ENCODE measurements around the gene NHERF1.

NHERF1 gene

DNA sequence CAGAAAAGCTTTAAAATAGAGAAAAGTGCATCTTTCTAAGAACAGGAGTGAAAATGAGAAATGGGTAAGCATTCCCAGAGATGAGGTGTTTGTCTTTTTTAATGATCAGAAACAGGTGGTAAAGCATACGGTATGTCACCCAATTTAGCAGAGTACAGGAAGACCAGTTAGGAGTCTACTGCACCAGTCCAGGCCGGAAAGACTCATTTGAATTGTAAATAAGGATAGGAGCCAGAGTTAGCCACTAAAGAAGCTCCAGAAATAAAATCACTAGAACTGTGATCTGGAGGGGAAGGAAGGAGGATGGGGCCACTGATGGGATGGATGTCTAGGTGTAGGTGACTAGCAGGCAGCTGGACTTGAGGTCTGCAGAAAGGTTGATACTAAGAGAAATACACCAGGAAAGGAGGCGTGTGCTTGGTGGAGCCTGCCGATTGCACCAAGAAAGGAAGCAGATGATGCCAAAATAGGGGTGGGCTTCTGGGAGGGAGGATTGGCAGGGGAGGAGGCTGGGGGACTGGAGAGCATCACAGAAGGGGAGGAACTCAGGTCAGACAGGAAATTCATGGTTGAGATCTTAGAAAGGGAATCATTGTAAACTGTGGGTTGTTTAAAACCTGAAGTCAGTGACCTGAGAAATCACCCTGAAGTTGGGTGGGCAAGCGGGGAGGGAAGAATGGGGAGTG, 35.8 kb downstream of the NHERF1 start:
- no peak for FAIRE-seq

DNA sequence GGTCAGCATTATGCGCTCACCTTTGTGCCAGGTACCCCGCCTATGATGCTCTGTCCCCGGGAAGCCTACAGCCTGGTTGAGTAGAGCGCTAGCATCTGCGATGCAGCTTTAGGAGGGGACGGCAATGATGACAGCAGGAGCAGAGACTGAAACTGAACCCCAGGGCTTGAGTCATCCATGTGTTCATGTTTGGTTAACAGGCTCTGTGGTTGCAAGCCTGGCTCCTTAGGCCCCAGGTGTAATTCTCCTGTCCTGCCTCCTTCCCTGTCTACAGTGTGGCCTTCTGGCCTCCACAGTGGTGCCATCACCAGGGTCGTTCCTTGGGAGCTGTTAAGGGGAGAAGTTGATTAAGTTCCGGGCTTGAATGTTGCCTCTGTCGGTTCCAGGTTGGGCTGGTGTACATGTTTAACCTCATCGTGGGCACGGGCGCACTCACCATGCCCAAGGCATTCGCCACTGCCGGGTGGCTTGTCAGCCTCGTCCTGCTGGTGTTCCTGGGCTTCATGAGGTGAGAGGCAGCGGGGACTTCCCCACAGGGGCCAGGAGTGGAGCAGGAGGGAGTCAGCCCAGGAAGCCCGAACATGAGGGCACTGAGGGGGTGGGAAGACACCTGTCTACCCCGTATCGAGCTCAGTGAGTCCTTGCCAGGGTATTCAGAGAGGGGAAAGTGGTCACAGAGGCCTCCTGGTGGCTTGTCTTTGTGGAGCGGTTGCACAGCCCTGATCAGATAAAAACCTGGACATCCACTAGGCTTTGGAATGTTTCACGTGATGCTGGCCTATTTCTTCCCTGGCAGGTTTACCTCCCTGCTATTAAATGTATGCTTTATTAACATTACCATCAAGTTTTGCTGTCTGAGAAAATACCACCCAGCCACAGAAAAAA, 36.9 kb downstream of the NHERF1 start:
- DNase-seq (ENCODE audit: low spot score) (no peak), FAIRE-seq (peak; percentile 76)

More for the DNA sequence above, 35.8 kb downstream of the NHERF1 start:
- DNase-seq (ENCODE audit: low spot score): no peak

DNA sequence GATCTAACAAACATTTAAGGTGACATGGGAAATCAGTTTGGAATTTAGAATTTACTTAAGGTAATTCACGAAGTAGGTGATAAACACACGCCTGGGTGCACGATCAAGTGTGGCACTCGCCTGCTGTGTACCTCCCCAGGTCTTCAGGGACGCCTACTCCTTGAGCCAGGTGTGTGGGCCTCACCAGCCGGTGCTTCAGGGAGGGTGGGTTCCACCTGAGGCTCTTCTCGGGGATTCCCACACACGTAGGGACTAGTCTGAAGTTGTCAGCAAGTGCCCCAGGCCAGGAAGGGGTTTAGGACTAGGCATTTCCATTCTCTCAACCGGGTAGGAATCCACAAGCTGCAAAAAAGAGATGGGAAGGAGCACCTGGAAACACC, 37.5 kb downstream of the NHERF1 start:
- FAIRE-seq: no peak
- no peak for DNase-seq (ENCODE audit: low spot score)

DNA sequence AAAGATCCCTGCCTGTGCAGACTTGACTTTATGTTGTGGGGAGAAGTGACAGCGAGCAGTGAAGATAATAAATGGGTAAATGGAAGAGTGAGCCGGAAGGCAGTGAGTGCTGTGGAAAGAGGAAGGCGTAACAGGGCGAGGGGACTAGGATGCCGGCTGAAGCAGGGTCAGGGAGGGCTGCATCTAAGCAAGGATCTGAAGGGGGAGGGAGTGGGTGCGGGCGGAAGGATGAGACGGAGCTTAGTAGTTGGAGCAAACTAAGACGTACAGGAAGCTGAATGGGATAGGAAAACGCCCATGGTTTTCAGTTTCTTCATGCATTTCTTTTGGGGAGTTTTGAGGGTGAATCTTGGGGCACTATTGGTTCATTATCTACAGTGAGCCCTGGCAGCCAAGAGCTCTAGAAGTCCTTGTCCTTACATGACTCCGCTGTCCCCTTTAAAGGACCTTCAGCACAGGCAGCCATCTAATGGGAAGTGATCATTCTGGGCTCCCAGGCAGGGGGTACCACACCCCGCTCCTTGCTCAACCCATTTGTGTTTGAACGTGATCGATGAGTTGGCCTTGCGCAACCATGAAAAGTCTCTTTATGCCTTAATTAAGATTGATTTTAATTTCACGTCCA, 38.1 kb downstream of the NHERF1 start:
- FAIRE-seq: peak; percentile 20
- no peak for DNase-seq (ENCODE audit: low spot score)

DNA sequence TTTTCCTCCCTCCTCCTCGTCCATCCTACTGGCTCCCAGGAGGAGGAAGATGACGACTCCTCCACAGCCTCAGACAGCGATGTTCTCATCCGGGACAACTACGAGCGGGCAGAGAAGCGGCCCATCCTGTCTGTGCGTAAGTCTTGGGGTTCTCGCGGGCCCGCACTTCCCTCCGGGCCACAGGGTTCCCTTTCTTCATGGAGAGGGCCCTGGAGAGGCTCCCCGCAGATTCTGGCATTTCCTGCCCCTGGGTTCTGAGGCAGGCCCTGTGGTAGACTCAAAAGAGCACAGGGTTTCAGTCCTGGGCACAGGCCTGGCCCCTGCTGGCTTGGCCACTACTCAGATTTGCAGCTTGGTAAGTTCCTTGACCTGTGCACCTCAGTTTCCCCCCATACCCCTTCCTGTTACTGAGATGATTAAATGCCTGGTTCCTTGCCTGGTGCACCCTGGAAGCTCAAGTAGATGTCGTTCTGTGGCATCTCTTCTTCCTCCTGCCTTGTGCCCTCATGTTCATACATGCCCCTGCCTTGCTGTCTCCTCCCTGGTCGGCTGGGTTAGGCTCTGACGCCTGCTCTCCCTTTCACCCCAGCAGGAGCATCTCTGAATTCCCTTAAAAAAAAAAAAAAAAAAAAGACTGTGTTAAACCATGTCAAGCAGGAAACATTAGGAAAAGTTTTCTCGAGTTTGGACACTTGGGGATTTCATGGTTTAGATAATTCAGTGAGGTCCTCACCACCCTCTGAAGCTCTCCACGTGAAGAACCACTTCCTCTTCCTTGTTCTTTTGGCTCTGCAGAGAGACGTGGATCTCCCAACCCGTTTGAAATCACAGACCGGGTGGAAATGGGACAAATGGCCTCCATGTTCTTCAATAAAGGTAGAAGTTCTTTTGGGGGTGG, 42.0 kb downstream of the NHERF1 start:
- FAIRE-seq: no peak
- DNase-seq (ENCODE audit: low spot score): no peak

DNA sequence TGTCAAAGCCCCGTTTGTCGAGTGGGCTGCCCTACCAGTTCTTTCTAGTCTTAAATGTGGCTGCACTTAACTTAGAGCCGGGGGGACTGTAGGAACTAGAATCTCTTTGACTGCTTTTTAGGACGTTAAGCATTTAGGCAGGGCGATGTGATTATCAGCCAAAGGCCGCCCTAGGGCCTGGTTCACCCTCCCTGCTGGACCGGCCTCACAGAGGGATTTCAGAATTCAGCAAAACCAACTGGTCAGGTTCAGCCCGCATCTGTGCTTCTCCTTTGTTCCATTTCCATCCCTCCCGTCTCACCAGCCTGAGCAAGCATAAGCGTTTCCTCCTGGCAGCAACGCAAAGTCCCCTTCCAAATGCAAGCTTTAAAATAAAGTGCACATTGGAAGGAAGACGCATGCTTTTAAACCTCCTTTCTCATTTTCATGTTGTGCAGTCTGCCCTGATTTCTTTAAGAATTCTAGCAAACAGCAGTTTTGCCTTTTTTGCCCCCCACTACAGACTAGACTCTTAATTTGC, 44.2 kb downstream of the NHERF1 start:
- no peak for DNase-seq (ENCODE audit: low spot score)
- FAIRE-seq: no peak

DNA sequence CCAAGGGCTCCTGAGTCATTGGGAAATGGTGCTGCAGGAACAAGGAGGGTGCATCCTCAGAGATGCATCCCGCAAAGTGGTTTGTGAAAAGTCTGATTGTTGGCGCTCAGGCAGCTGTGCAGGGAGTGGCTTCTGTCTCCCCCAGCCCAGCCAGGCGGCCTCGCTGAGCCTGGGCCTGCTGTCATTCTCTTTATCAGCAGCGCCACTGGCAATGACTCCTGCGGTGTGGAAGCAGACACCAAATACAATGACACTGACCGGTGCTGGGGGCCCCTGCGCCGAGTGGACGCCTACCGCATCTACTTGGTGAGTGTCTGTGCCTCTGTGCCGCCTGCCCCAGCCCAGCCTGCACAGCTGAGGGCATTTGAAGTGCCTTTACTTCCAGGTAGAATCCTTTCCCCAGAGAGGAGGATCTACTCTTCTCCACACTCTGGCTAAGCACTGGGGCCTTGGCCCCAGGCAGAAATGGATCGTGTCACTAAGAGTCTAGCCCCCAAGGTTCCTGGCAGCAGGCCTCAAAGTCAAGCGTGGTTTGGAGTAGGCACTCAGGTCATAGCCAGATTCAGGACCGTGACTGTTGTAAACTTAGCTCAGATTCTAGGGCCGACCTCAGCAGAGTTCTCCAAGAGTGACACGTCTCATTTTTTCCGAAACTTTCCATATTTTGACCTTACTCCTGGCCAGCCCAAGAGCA, 47.0 kb downstream of the NHERF1 start:
- DNase-seq (ENCODE audit: low spot score): no peak

DNA sequence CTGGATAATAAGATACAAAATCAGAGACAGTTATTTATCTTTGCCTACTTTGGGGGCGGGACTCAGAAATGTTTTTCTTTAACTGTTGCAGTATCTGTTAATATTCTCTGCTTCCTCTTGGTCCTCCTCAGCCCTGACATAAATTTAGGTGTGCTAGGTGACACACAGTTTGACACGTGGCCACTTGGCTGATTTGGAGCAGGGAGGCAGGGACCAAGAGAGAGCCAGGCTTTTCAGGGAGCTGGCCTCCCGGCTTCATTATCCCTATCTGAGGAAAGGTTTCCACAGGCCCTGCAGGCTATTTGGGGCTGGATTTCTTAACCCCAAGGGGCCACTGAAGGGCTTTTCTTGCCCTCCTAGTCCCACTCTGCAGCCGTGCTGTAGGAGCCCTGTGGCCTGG, 47.8 kb downstream of the NHERF1 start:
- FAIRE-seq: no peak

More for the DNA sequence above, 47.0 kb downstream of the NHERF1 start:
- peak; percentile 42 for FAIRE-seq

DNA sequence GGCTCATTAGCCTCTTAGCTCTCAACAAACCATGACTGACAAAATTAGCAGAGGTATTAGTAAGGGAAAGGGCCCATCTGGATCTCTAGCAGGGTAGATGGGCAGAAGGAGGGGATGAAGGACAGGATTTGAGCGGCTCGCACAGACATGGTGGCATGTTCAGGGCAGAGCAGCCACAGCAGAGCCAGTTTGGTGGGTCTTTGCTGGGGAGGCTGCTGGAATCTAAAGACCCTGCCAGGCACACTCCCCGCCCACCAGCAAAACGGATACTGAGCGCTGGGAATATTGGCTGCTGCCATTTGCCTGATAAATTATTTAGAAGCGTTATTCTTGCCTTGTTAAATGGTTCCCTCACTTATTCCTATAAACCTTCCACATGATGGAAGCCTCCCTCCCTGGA, 48.4 kb downstream of the NHERF1 start:
- DNase-seq (ENCODE audit: low spot score): no peak
- FAIRE-seq: no peak

More for the DNA sequence above, 47.8 kb downstream of the NHERF1 start:
- no peak for DNase-seq (ENCODE audit: low spot score)

DNA sequence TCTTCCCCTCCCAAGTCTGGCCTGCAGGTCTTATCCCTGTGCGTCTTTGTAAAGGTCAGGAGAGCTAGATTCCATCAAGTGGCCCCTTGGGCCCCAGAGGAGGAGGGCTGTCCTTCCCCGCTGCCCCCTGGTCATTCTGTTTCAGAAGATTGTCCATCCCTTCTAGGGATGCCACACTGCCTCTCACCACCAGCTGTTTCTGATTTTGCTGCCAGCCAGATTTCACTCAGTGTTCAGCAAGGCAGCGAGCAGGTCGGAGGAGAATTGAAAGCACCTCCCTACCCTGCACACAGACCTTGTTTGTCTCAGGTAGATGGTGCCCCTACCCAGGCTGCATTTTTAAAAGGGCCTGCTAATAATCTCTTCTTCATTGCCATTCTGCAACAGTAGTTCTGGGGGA, 49.4 kb downstream of the NHERF1 start:
- no peak for FAIRE-seq

DNA sequence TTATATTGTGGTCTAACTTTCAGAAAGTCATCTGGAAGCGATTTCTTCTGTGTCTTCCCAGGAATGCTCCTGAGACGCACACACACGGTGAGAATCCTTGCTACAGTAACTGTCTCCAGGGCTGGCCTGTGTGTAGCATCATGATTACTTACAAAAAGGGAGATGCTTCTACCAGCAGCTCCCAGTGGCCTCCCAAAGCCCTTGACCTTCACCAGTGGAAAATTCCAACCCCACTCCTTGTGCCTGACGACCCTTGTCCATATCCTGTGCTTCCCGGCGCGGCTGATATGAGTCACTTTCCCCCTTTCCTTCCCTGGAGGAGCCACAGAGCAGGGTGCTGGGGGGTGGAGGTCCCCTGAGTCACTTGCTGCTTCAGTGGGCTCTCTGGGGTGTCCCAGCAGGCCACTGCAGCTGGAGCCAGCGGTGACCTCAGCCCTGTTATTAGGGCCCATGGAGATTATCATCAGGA, 49.8 kb downstream of the NHERF1 start:
- DNase-seq (ENCODE audit: low spot score) (no peak), FAIRE-seq (no peak)

More for the DNA sequence above, 49.4 kb downstream of the NHERF1 start:
- no peak for DNase-seq (ENCODE audit: low spot score)

DNA sequence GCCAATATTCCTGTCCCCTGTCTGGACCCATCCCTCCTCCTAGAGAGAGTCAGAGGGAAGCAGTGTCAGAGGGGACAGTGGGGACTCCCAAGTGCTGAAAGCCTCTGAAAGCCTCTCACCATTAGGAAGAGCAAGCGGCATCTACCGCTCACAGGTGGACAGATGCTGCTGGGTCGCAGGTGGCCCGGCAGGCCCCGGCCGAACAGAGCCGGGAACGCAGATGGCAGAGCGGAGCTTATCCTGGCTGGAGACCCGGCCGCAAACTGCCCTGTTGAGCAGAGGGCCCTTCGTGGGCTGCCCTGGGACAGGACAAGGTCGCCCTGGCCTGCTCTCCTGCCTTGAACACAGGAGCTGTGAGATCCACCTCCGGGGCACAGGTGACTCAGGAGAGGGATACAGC, 50.7 kb downstream of the NHERF1 start:
- DNase-seq (ENCODE audit: low spot score): no peak
- FAIRE-seq: peak; percentile 89

DNA sequence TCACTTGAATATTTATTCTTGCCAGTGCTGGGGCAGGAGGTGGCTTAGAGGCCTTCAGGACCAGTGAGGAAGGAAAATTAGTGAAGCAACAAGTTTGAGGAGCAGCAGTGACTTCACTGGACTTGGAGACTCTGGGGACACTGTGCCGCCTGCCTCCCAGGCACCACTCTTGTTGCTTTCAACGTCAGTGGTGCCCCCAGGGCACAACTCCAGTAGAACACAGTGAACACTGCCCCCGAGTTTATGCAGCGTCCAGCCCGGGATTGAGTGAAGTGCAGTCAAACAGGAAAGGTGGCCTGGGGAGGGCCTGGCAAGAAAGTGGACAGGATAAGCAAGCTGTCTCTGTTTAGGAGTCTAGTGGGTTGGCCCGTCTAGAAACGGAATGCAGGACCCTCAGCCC, 52.1 kb downstream of the NHERF1 start:
- no peak for DNase-seq (ENCODE audit: low spot score)
- no peak for FAIRE-seq

DNA sequence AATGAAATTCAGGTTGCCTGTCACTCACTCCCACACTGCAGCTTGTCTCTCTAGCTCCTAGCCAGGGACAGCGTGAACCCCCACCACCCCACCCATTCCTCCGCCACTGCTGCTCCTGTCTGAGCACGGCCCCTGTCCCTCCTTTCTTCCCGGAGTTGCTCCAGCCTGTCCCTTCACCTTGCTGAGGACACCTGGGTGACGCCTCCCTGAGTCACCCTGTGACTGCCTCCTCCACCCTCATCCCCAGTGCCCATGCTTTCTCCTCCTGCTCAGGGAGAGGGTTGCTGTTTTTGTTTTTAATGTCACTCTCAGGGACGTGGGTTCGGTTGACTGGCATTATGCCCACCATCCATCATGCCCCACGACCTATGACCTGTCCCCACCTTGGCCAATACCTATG, 53.5 kb downstream of the NHERF1 start:
- DNase-seq (ENCODE audit: low spot score) (no peak), FAIRE-seq (peak; percentile 13)

DNA sequence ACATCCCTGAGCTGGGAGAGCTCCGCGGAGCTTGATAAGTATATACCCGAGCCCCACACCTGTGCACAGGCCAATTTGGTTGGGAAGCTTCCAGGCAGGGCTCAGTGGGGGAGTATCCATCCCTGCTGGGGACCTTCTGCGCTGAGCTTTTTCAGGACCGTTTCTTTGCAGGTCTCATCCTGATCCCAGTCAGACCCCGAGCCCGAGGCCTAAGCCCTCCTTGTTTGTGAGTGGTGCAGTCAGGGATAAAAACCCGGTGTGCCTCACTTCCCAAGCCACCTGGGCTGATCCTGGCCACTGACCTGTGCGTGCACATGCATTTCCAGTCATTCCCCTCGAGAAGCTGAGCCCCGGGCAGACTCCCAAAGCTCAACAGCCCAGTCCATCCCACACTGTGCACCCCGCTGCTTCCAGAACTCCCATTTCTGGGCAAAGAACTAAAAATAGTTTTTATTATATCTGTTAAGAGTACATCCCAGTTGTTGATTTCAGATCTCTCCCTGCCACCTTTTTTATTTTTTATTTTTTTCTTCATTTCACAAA, 55.0 kb downstream of the NHERF1 start:
- DNase-seq (ENCODE audit: low spot score): no peak
- no peak for FAIRE-seq

DNA sequence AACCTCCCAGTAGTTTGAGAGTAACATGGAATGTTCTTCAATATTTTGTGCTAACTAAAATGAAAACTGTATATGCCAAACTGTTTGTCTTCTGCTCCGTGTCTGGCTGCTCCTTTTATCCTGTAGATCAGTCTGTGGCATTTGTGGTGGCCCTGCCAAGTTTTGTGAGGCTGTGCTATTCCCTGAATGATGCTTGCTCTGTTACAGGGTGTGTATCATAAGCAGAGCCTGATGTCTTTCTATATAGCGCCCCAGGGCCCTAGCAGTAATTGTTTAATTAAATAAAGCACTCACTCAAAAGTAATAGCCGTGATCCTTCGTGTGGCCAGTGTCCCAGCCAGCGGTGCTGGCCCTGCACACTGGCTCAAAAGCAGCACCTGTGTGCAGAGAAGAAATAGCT, 55.5 kb downstream of the NHERF1 start:
- DNase-seq (ENCODE audit: low spot score) (no peak), FAIRE-seq (no peak)

DNA sequence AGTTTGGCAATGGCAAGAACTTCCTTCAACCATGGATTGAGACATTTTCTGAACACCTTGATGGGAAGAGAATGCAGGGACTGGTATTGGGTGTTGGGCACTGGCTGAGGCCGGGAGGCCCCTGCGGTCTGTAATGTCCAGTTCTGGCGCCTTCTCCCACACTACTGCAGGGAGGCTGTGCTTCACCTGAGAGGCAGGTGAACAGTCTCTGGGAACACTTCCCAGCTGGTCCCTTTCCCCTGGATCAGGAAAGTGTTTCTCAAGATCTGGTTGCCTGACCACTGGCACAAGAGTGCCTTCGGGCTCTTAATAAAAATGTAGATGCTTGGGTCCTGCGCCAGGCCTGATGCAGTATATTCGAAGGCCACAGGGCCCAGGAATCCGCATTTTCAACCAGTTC, 56.3 kb downstream of the NHERF1 start:
- FAIRE-seq (no peak), DNase-seq (ENCODE audit: low spot score) (no peak)

DNA sequence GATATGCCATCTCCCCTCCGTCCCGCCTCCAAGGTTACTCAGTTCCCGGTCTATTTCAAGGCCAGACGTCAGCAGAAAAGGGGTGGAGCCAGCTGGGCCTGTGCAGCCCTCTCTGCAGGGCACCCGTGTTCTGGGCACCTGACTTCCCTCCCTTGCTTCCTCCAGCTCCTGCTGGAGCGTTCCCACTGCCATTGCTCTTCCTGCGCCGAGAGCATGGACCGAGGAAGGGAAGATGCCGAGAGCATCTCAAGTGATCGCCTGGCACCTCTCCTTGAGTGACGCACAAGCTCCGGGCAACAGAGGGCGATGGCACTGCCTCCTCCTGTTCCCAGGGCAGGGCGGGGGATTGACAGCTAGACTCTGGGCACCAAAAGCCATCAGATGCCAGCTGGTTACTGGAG, 57.2 kb downstream of the NHERF1 start:
- no peak for FAIRE-seq
- no peak for DNase-seq (ENCODE audit: low spot score)

DNA sequence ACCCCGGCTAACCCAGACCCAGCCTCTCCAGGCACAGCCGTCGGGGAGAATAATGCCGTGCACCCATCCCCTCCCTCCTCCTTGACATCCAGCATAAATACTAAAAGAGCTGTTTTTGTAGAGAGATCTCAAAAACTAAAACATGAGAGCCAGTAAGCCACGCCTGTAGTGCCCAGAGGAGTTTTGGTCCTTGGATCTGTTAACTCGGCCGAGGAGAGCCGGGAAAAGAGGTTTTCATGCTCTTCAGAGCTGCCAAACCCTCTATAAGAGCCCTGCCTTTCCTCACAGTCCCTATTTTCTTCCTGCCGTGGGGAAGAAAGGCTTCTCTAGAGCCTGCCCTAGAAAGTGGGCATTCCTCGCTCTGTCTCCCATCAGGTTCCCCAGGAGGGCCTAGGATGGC, 57.9 kb downstream of the NHERF1 start:
- FAIRE-seq (no peak), DNase-seq (ENCODE audit: low spot score) (no peak)

DNA sequence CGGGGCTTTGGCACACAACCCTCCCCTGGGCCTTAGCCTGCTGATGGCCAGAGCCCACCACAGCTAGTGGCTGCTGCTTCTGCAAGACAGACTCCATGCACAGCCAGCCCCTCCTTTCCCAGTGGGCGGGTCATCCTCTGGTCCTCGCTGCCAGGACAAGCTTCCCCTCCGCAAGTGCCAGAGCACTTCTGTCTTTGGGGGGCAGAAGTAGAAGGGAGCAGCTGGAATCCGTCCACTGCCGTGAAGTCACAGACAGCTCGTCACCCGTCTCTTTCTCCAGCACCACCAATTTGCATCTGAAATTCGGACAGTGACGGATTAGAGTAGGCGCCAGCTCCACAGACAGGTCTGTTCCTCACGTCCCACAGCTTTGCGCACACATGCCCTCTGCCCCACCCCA, 59.0 kb downstream of the NHERF1 start:
- FAIRE-seq: no peak
- DNase-seq (ENCODE audit: low spot score): no peak

Data from urothelium cell line (cell line).